HUES6 (cell line): Measurements from ENCODE around the gene CIC.

ENCODE experiments used
- H3K27ac ChIP-seq: 2 replicates; pipeline ENCODE4 v1.7.0; 2013; ENCODE audit warnings: low read depth, mild to moderate bottlenecking, low read length, inconsistent platforms
- H3K27me3 ChIP-seq: 2 replicates; pipeline ENCODE4 v1.6.1; 2013; ENCODE audit warnings: low read length; ENCODE audit not compliant: control insufficient read depth, insufficient read depth
- H3K36me3 ChIP-seq: 2 replicates; pipeline ENCODE4 v1.6.1; 2013; ENCODE audit warnings: low read length; ENCODE audit not compliant: control insufficient read depth, insufficient read depth
- H3K4me1 ChIP-seq: 2 replicates; pipeline ENCODE4 v1.6.1; 2013; ENCODE audit warnings: low read length; ENCODE audit not compliant: control insufficient read depth, insufficient read depth
- H3K4me3 ChIP-seq: 2 replicates; pipeline ENCODE4 v1.5.1; 2013; ENCODE audit warnings: low read depth, low read length
- H3K9ac ChIP-seq: one replicate; pipeline ENCODE4 v1.6.1; 2013; ENCODE audit warnings: mild to moderate bottlenecking, low read length
- H3K9me3 ChIP-seq: 2 replicates; pipeline ENCODE4 v1.6.1; 2013; ENCODE audit warnings: low read depth, low read length; ENCODE audit not compliant: control insufficient read depth, insufficient read depth

The CIC gene

DNA sequence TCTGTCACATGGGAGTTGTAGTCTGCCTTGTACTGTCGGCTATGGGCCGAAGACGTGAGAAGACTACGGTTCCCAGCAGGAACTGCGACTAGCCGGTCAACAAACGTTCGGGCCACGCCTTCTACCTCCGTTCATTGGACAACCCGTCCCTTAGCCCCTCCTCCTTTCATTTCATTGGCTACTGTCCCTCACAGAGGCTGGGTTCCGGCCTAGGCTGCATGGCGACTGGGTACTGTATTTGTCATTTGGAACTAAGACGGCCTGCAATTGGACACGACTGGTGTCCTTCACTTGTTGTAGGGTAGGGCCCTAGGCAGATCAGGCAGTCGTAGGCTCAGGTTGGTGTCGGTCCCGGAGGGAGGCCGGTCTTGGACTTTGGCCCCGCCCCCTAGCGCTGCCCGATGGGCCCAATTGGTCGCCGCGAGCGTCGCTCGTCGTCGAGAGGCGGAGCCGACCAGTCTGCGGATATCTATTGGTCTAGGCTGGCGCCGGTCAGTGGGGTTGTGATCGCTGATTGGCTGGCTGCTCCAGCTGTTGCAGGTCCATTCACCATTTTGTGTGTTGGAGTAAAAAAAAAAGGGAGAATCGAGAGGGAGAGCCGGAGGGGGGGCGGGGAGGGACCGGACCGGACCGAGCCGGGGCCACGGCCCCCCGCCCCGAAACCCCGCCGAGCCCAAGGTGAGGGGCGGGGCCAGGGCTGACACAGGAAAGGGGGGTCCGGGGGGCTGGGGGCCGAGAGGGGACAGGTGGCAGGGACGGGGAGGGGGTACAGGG lies at the start of gene CIC:
TSS of gene CIC (plus strand) at position 549 of the 774 bp plus-strand sequence. CDS start 2,532 bp downstream, outside the sequence.
- Histone ChIP-seq H3K27ac (peak within 1 kb of the TSS; percentile 99), H3K27me3 (no peaks in the 10 kb centered on the region)

DNA sequence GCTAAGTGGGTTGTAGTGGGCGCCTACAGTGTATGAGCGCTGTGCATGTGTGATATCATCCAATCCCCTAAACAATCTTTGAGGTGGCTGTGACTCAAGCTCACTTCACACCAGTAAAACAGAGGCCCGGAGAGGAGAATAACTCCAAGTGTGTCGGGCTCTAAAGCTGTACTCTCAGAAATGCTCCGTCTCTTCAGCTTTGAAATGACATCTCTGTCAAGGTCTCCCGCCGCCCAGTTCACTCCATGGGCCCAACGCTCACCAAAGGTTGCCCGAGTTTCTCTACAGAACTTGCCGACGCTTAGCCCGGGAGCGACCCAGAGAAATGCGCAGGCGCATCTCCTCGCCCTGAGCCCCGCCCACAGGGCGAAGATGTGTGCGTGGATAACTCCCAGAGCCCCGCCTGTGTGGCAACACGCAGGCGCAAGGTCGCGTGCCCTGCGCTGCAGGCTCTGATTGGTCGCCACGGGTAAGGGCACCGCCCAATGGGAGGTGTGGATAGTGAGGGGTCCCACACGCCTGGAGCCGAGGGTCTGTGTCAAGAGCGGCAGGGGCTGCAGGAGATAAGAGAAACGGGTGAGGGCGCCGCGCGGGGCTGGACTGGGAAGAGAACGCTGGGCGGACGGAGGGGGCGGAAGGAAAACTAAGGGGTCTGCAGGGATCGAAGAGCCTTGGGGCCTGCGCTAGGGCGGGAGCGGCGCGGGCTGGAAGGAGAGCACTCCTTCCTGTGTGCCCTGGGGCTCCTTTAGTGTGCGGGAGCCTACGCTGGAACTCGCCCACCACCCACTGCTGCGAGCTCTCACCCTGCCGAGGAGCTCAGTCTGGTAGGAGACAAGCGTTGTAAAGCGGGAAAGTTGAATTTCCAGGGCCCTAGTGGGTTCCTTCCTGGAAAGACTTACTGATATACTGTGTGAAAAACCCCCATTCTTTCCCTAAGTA lies 49.0 kb upstream of the CIC start, which contains the start of gene ZNF526:
TSS of gene ZNF526 (plus strand) at position 501 of the 939 bp plus-strand sequence. CDS start 4,092 bp downstream, outside the sequence.
- Histone ChIP-seq H3K27me3 (no peaks in the 10 kb centered on the region), H3K4me3 (peak within 1 kb of the TSS; percentile 94), H3K9ac (peak within 1 kb of the TSS; percentile 88), H3K27ac (peak within 1 kb of the TSS; percentile 57; the same call in 1 of the 2 replicates), H3K4me1 (peaks cover 25% of the 10 kb centered on the region), H3K36me3 (peaks cover 23% of the 10 kb centered on the region), H3K9me3 (no peaks in the 10 kb centered on the region)

More for the DNA sequence above, at the start of gene CIC:
- Histone ChIP-seq H3K4me3 (peak within 1 kb of the TSS; percentile 79), H3K36me3 (peaks cover 14% of the 10 kb centered on the region), H3K4me1 (peaks cover 23% of the 10 kb centered on the region), H3K9ac (peak within 1 kb of the TSS; percentile 94), H3K9me3 (no peaks in the 10 kb centered on the region)

DNA sequence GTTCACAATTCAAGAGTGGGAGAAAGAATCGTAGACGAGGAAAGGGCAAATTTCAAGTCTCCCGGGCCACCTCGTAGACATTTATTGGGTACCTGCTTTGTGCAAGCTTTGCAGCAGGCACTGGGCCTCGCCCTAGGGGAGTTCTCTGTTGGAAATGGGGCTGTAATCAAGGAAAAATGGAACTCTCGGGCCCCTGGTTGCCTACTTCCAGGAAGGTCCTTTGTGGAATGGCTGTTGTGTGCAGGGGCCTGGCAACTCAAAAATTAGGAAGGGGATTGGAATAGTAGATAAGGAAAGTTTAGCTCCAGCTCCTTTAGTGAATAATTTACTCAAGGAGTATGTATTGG lies 48.3 kb upstream of the CIC start:
- H3K4me3 ChIP-seq, result peak overlapping the region; percentile 94
- no peaks in the 10 kb centered on the region for H3K27me3 ChIP-seq
- H3K4me1 ChIP-seq, result peaks cover 25% of the 10 kb centered on the region
- peak overlapping the region; percentile 88 for H3K9ac ChIP-seq
- H3K27ac ChIP-seq, result peak overlapping the region; percentile 57; the same call in 1 of the 2 replicates
- no peaks in the 10 kb centered on the region for H3K9me3 ChIP-seq
- H3K36me3 ChIP-seq, result peaks cover 26% of the 10 kb centered on the region

DNA sequence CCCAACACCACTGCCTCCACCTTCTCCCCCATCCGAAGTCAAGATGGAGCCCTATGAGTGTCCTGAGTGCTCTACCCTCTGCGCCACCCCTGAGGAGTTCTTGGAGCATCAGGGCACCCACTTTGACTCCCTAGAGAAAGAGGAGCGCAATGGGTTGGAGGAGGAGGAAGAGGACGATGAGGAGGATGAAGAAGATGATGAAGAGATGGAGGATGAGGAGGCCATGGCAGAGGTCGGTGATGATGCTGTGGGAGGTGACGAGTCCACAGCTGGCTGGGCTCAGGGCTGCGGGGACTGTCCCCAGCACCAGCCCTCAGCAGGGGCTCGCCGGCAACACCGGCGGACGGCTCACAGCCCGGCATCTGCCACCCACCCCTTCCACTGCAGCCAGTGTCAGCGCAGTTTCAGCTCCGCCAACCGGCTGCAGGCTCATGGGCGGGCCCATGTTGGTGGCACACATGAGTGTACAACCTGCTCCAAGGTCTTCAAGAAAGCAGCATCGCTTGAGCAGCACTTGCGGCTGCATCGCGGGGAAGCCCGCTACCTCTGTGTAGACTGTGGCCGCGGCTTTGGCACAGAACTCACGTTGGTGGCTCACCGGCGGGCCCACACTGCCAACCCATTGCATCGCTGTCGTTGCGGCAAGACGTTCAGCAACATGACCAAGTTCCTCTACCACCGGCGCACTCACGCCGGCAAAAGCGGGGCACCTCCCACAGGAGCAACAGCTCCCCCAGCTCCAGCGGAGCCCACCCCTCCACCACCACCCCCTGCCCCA lies 43.9 kb upstream of the CIC start:
- peaks cover 65% of the 10 kb centered on the region for H3K36me3 ChIP-seq

DNA sequence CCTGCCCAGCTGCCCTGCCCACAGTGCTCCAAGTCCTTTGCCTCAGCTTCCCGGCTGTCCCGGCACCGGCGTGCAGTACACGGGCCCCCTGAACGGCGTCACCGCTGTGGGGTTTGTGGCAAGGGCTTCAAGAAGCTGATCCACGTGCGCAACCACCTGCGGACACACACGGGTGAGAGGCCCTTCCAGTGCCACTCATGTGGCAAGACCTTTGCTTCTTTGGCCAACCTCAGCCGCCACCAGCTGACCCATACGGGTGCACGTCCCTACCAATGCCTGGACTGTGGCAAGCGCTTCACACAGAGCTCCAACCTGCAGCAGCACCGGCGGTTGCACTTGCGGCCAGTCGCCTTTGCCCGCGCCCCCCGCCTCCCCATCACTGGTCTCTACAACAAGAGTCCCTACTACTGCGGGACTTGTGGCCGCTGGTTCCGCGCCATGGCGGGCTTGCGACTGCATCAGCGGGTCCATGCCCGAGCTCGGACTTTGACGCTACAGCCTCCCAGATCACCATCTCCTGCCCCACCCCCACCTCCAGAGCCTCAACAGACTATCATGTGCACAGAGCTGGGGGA lies 43.2 kb upstream of the CIC start:
- H3K27ac ChIP-seq, result no peak overlapping the region
- H3K27me3 ChIP-seq, result no peaks in the 10 kb centered on the region
- 0 out of 2 replicates have a peak, but pooled peaks cover 3% of the 10 kb centered on the region for H3K4me1 ChIP-seq
- peaks cover 69% of the 10 kb centered on the region for H3K36me3 ChIP-seq
- H3K9ac ChIP-seq, result no peak overlapping the region
- H3K4me3 ChIP-seq, result no peak overlapping the region
- H3K9me3 ChIP-seq, result no peaks in the 10 kb centered on the region

More for the DNA sequence above, 43.9 kb upstream of the CIC start:
- Histone ChIP-seq H3K4me1 (0 out of 2 replicates have a peak, but pooled peaks cover 4% of the 10 kb centered on the region), H3K9me3 (no peaks in the 10 kb centered on the region), H3K27me3 (no peaks in the 10 kb centered on the region), H3K9ac (no peak overlapping the region), H3K27ac (no peak overlapping the region), H3K4me3 (no peak overlapping the region)

DNA sequence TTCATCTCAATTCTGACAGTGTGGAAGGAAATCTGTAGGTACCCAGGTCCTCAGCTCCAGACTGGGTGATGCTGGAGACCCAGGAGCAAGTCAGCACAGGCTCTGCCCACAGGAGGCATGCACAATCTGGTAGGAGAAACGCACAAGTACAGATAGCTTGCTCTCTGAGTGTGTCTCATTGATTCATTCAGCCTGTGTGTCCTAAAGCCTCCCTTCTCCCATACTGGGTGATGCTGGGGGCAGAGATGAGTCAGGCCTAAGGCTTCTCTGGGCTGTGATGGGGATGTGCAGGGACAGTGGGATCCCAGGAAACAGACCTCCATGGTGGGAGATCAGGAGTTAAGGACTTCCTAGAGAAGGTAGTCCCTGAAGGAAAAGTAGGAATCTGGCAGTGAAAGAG lies 42.2 kb upstream of the CIC start:
- Histone ChIP-seq H3K27me3 (no peaks in the 10 kb centered on the region), H3K9me3 (no peaks in the 10 kb centered on the region), H3K36me3 (peaks cover 80% of the 10 kb centered on the region), H3K27ac (no peak overlapping the region), H3K4me3 (no peak overlapping the region), H3K4me1 (no peaks in the 10 kb centered on the region), H3K9ac (no peak overlapping the region)

DNA sequence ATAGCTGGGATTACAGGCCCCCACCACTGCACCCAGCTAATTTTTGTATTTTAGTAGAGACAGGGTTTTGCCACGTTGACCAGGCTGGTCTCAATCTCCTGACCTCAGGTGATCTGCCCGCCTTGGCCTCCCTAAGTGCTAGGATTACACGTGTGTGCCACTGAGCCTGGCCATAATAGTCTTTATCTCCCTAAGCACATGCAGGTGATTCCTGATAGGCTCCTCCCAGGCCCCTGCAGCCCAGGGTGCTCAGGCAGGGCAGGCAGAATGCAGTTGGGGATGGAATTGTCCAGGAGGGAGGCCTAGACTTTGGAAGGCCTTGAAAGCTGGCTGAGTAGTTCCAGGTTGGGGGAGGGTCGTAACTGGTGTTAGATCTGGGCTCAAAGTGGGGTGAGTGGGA lies 40.4 kb upstream of the CIC start:
- Histone ChIP-seq H3K9ac (no peak overlapping the region), H3K27ac (no peak overlapping the region), H3K27me3 (no peaks in the 10 kb centered on the region), H3K9me3 (no peaks in the 10 kb centered on the region), H3K4me3 (no peak overlapping the region), H3K4me1 (no peaks in the 10 kb centered on the region), H3K36me3 (peaks cover 89% of the 10 kb centered on the region)

DNA sequence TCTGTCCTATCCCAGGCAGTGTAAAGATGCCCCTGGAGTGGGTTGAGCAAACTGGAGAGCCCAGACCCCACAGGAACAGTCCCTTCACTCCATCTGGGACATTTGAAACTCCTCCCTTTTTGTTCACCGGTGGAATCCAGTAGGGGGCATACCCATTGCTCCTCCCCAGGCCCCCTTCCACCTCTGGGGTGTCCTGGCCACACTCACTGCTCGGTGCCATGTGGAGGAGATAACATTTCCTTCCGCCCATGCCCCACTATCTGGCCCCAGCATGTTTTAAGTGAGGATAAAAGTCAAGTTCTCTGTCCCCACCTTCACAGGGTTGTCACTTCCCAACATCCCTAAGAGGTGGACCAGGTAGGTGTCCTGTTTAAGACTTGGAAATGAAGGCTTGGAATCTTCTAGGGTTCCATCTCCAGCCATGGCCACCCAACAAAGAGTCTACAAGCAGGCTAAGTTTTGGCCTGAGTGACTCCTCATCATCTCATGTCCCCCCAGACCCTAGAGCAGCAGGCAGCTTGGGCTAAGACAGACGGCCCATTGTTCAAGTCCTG lies 39.7 kb upstream of the CIC start:
- Histone ChIP-seq H3K27ac (no peak overlapping the region), H3K36me3 (peaks cover 92% of the 10 kb centered on the region), H3K4me1 (no peaks in the 10 kb centered on the region), H3K9ac (no peak overlapping the region), H3K27me3 (no peaks in the 10 kb centered on the region), H3K4me3 (no peak overlapping the region), H3K9me3 (no peaks in the 10 kb centered on the region)

DNA sequence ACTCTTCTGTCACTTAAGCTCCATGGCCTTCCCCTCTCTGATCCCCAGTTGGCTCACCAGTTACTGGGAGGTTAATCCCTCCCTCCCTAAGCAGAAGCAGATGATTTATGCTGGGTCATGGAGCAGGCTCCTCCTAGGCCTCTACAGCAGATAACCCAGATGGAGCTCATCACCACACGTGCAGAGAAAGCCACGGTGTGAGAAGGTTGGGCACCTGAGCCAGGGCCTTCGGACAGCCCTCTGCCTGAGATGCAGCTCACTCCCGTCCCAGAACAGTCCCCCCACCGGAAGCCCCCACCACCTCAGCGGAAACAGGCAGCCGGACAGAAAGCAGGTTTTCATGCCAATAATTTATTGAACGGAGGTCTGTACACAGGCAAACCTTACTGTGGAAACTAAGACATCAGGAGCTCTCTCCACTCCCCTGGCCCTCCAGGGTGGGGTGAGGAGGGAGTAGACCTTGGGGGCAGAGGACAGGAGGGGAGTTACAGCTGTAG lies 39.1 kb upstream of the CIC start:
- Histone ChIP-seq H3K9ac (no peak overlapping the region), H3K27me3 (no peaks in the 10 kb centered on the region), H3K4me3 (no peak overlapping the region), H3K36me3 (peaks cover 92% of the 10 kb centered on the region), H3K9me3 (no peaks in the 10 kb centered on the region), H3K4me1 (no peaks in the 10 kb centered on the region), H3K27ac (no peak overlapping the region)

DNA sequence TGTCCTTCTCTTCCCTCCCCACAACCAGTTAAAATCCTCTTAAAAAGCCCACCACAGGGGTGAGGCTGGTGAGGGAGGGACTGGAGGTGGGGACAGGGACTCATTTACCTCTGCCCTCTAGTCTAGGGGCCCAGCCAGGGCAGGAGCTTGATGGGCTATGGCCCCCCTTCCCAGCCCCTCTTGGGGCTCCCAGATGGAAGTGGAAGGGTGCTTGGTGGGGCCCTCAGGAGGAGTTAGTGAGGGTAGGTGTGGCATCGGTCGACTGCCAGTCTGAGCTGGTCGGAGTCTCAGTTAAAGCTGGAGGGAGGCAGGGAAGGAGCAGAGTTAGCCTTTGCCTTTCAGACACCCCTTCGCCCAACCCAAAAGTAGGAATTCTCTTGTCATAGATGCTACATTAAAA lies 38.5 kb upstream of the CIC start:
- Histone ChIP-seq H3K9me3 (no peaks in the 10 kb centered on the region), H3K9ac (no peak overlapping the region), H3K27me3 (no peaks in the 10 kb centered on the region), H3K36me3 (peaks cover 92% of the 10 kb centered on the region), H3K27ac (no peak overlapping the region), H3K4me1 (no peaks in the 10 kb centered on the region), H3K4me3 (no peak overlapping the region)
